ENCODE results near the gene LTBP3. TPM values are rescaled to one million over a fixed set of nuclear protein-coding genes. Genes with fewer than 3 reads are reported as not detected.

LTBP3 gene
- total and polyA plus RNA-seq, 8 donors, result 70.8 to 322 (median 239) TPM

DNA sequence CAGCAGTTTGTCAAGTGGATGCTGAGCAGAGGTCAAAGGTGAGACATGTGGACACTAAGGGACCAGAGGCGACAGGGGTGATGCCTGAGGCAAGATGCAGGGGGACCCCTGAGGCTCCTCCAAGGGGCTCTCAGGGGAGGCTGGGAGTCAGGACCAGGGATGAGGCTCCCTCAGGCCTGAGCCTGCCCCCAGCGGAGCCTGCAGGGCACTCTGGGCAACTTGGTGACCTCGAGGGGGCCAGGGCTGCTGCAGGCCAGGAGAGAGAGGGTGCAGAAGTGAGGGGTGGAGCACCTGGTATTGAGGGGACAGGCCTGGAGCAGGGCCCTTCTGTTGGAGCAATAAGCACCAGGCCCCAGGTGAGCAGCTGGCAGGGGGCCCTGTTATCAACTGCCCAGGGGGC lies 23.8 kb upstream of the LTBP3 start:
- peaks cover 0 to 90% of the 10 kb centered on the region in 2 donors for H3K36me3 ChIP-seq
- H3K27me3 ChIP-seq, result no peaks in the 10 kb centered on the region
- TF ChIP-seq, protein P1, sequence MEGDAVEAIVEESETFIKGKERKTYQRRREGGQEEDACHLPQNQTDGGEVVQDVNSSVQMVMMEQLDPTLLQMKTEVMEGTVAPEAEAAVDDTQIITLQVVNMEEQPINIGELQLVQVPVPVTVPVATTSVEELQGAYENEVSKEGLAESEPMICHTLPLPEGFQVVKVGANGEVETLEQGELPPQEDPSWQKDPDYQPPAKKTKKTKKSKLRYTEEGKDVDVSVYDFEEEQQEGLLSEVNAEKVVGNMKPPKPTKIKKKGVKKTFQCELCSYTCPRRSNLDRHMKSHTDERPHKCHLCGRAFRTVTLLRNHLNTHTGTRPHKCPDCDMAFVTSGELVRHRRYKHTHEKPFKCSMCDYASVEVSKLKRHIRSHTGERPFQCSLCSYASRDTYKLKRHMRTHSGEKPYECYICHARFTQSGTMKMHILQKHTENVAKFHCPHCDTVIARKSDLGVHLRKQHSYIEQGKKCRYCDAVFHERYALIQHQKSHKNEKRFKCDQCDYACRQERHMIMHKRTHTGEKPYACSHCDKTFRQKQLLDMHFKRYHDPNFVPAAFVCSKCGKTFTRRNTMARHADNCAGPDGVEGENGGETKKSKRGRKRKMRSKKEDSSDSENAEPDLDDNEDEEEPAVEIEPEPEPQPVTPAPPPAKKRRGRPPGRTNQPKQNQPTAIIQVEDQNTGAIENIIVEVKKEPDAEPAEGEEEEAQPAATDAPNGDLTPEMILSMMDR (IDR thresholded peaks at IDR 0.05), result no peak
- H3K4me1 ChIP-seq, result peaks cover 11 to 50% of the 10 kb centered on the region in 2 donors
- no peaks in the 10 kb centered on the region for H3K9me3 ChIP-seq
- ATAC-seq (no peak), DNase-seq (no peak)
- no peak overlapping the region for H3K4me3 ChIP-seq
- intact Hi-C loops (cut with DNase I), result no loop called here
- no peak overlapping the region for H3K27ac ChIP-seq

DNA sequence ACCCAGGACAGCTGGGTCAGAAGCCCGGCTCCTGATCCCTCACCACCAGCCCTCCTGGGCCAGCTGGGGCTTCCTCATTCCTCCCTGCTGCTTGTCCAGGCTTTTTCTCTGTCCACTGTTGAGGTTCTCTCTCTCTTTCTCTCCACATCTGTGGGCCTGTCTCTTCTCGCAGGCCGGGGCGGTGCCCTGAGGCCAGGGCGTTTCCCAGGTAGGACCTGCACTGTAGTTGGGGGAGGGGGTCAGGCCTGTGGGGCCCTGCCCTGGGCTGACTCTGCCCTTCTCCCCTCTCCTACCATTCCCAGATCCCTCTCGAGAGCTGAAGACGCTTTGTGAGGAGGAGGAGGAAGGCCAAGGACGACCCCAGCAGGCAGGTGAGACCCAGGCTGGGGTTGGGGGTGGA lies 22.6 kb upstream of the LTBP3 start:
- TF ChIP-seq, protein P1 (IDR thresholded peaks at IDR 0.05), result no peak
- Histone ChIP-seq H3K27ac (no peak overlapping the region), H3K36me3 (peaks cover 0 to 79% of the 10 kb centered on the region in 2 donors), H3K4me3 (no peak overlapping the region), H3K27me3 (no peaks in the 10 kb centered on the region), H3K9me3 (no peaks in the 10 kb centered on the region), H3K4me1 (peaks cover 13 to 45% of the 10 kb centered on the region in 2 donors)
- ATAC-seq, result no peak
- DNase-seq, result no peak
- intact Hi-C loops (cut with DNase I), result no loop called here

DNA sequence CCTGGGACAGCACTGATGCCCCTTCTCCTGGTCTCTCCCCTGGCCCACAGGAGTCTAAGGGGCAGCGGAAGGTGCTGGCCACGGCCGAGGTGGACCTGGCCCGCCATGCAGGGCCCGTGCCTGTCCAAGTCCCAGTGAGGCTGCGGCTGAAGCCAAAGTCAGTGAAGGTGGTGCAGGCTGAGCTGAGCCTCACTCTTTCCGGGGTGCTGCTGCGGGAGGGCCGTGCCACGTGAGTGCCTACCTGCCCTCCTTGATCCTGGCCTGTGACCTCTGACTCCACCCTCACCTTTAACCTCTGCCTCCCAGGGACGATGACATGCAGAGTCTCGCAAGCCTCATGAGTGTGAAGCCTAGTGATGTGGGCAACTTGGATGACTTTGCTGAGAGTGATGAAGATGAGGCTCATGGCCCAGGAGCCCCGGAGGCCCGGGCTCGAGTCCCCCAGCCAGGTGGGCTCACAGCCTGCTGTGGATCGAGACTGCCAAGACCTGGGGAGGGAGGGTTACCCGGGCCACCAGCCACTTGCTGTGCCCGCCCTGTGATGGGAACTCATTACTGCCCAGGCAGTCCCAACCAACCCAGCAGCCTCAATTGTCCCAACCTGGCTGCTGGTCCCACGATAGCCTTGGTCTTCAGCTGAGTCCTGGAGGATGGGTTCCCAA lies 22.0 kb upstream of the LTBP3 start:
- no peak for ATAC-seq
- Histone ChIP-seq H3K4me3 (no peak overlapping the region), H3K4me1 (peaks cover 16 to 44% of the 10 kb centered on the region in 2 donors), H3K9me3 (no peaks in the 10 kb centered on the region), H3K27me3 (no peaks in the 10 kb centered on the region), H3K27ac (no peak overlapping the region), H3K36me3 (peaks cover 0 to 73% of the 10 kb centered on the region in 2 donors)
- intact Hi-C loops (cut with DNase I), result no loop called here
- TF ChIP-seq, protein P1 (IDR thresholded peaks at IDR 0.05), result no peak
- DNase-seq, result no peak

DNA sequence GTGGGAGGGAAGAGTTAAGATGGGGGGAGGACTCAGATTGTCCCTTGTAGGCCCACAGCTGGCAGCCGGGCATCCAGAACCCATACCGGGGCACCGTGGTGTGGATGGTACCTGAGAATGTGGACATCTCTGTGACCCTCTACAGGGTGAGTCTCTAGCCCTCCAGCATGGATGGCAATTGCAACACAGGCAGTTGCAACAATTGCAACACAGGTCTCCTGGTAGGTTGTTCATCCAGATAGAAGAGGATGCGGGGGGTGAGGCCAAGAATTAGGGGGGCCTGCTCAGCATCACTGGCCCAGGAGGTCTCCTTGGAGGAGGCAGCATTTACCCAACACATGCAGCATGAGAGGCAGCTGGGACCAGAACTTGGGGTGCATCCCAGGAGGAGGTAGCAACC lies 21.1 kb upstream of the LTBP3 start:
- Histone ChIP-seq H3K4me3 (no peak overlapping the region), H3K4me1 (peaks cover 22 to 53% of the 10 kb centered on the region in 2 donors), H3K27me3 (no peaks in the 10 kb centered on the region), H3K36me3 (peaks cover 0 to 66% of the 10 kb centered on the region in 2 donors), H3K9me3 (no peaks in the 10 kb centered on the region), H3K27ac (no peak overlapping the region)
- TF ChIP-seq, protein P1 (IDR thresholded peaks at IDR 0.05), result no peak
- intact Hi-C loops (cut with DNase I), result no loop called here
- ATAC-seq (no peak), DNase-seq (no peak)

DNA sequence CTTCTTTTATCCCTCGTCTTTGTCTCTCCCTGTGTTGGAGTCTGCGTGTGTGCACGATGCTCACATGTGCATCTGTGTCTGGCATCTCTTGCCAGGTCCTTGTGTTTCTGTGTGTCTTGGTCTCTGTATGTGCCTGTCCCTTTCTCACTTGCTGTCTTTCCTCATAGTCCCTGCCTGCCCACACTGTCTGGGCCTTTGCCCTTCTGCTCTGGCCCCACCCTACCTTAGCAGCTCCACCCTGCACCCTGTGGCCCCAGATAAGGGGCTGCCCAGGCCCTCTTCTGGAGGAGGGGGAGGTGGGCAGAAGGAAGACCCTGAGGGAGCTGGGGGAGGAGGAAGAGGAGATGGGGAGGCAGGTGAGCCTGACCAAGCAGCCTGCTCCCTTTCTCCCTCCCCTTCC lies 20.5 kb upstream of the LTBP3 start:
- no peaks in the 10 kb centered on the region for H3K9me3 ChIP-seq
- TF ChIP-seq, protein P1 (IDR thresholded peaks at IDR 0.05), result no peak
- H3K27me3 ChIP-seq, result no peaks in the 10 kb centered on the region
- no peak for DNase-seq
- H3K36me3 ChIP-seq, result peaks cover 0 to 62% of the 10 kb centered on the region in 2 donors
- intact Hi-C loops (cut with DNase I), result no loop called here
- no peak for ATAC-seq
- H3K4me3 ChIP-seq, result peak overlapping the region in 1 of 2 donors; percentile 91
- H3K27ac ChIP-seq, result peak overlapping the region in 1 of 2 donors; percentile 57
- peaks cover 25 to 57% of the 10 kb centered on the region in 2 donors for H3K4me1 ChIP-seq

All from left lung (tissue), 10 donors.